T-helper 1 cell treated with Interleukin-12 subunit alpha and Interleukin-12 subunit beta and Interleukin-4 antibody, amounts not matched to agents 30 μg/mL and 1 μg/mL, for 36 hours (primary cell): Measurements from ENCODE around the gene VAPB.
"Not testable (repeated sequence)": the region's sequence is repeated elsewhere in the genome, so short reads cannot be mapped to it uniquely, and the experiment has no call there.

Experiments
- H3K27ac Mint-ChIP-seq: one replicate; pipeline ENCODE4 v1.8.0; 2021; ENCODE audit warnings: mild to moderate bottlenecking, mixed read lengths
- H3K27me3 Mint-ChIP-seq: one replicate; pipeline ENCODE4 v1.8.0; 2021; ENCODE audit warnings: low read depth, mixed read lengths
- H3K36me3 Mint-ChIP-seq: one replicate; pipeline ENCODE4 v1.8.0; 2021; ENCODE audit warnings: low read depth, mixed read lengths
- H3K4me1 Mint-ChIP-seq: one replicate; pipeline ENCODE4 v1.8.0; 2021; ENCODE audit warnings: low read depth, mixed read lengths
- H3K4me3 Mint-ChIP-seq: one replicate; pipeline ENCODE4 v1.8.0; 2021; ENCODE audit warnings: mild to moderate bottlenecking, moderate library complexity, mixed read lengths
- H3K9me3 Mint-ChIP-seq: one replicate; pipeline ENCODE4 v1.8.0; 2021; ENCODE audit warnings: mixed read lengths

VAPB gene

DNA sequence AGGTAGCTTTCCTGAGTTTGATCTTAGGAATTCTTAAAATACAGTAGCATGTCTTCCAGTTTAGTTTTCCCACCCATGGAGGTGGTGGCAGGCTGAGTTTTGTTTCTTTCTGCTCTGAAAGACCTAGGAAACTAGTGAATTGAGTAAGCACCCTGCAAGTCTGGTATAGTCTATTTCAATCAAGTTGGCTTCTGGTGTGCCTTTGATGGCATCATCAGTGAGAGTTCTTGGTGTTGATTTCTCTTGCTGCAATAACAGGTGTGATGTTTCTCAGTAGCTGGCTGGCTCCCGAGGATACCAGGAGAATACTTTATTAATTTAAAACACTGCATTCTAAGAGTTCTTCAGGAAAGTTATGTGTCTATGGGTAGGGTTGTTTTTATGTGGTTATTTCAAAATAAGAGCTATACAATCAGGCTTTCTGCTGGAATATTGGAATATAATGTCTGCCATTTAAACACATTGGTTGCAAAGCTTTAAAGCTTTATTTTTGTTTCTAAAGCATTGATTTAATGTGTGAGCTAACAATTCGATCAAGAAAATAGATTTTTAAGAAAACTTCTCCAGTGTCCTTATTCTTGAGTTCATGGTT, 19.0 kb downstream of the VAPB start:
- Mint-ChIP-seq H3K36me3 (peaks cover 2% of the 10 kb centered on the region), H3K4me1 (peaks cover 31% of the 10 kb centered on the region), H3K27ac (peak overlapping the region; percentile 74), H3K9me3 (no peaks in the 10 kb centered on the region), H3K4me3 (peak overlapping the region; percentile 56), H3K27me3 (no peaks in the 10 kb centered on the region)

DNA sequence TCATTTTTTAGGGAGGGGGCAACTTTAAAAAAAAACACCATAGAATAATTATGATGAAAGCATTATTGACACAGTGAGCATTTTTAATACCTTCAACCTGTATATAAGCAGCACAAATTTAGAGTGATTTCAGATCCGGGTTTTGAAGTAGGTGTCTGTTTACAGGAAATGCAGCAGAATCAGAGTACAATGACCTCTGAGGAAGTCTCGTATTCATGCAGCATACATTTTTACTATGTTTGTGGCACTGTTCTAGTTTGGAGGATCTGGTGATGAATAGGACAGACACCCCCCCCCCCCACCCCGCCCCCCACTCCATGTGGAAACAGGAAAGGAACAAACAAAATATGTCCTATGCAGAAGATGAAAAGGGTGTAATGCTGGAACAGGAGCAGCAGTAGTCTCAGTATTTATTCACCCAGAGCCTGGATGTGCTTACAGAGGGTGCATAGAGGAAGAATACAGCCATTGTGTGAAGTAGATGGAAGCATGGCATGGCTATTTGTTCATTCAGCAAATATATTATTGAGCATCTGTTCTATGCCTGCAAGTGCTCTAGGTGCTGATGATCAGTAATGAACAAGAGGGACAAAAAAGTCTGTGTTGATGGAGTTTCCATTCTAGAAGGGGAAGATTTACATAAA, 19.7 kb downstream of the VAPB start:
- Mint-ChIP-seq H3K27ac (peak overlapping the region; percentile 74), H3K4me1 (peaks cover 31% of the 10 kb centered on the region), H3K36me3 (peaks cover 2% of the 10 kb centered on the region), H3K4me3 (peak overlapping the region; percentile 56), H3K9me3 (no peaks in the 10 kb centered on the region), H3K27me3 (no peaks in the 10 kb centered on the region)

DNA sequence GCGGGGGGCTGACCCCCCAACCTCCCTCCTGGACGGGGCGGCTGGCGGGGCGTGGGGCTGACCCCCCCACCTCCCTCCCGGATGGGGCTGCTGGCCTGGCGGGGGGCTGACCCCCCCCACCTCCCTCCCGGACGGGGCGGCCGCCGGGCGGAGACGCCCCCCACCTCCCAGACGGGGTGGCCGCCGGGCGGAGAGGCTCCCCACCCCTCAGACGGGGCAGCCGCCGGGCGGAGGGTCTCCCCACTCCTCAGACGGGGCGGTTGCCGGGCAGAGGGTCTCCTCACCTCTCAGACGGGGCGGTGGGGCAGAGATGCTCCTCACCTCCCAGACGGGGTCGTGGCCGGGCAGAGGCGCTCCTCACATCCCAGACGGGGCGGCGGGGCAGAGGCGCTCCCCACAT, 25.2 kb downstream of the VAPB start:
- peaks cover 31% of the 10 kb centered on the region for H3K4me1 Mint-ChIP-seq
- not testable (repeated sequence) for H3K9me3 Mint-ChIP-seq, H3K27ac Mint-ChIP-seq, H3K4me3 Mint-ChIP-seq, H3K27me3 Mint-ChIP-seq
- peaks cover 18% of the 10 kb centered on the region for H3K36me3 Mint-ChIP-seq

DNA sequence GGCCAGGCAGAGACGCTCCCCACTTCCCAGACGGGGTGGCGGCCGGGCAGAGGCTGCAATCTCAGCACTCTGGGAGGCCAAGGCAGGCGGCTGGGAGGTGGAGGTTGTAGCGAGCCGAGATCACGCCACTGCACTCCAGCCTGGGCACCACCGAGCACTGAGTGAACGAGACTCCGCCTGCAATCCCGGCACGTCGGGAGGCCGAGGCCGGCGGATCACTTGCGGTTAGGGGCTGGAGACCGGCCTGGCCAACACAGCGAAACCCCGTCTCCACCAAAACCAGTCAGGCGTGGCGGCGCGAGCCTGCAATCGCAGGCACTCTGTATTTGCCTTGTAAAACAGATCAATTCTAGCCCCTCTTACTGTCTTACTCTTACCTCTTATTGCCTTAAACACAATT, 25.8 kb downstream of the VAPB start:
- not testable (repeated sequence) for H3K4me3 Mint-ChIP-seq, H3K27ac Mint-ChIP-seq, H3K9me3 Mint-ChIP-seq, H3K27me3 Mint-ChIP-seq
- peaks cover 20% of the 10 kb centered on the region for H3K36me3 Mint-ChIP-seq
- H3K4me1 Mint-ChIP-seq, result peaks cover 26% of the 10 kb centered on the region

DNA sequence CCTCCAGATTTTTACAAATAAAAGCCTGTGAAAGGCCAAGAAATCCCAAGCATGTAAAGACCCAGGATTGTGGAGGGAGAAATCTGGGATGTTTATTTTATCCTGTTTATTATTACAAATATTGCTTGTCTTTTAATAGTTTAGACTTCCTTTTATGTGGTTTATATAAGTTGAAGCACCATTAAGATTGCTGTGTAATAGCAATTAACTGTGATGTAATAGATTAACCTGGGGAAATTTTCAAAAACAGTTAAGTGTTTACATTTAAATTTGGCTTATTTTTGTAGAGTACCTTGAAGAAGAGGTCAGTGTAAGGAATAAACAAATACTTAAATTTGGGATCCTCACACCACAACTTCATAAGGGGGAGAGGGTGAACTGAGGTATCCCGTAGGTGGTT, 27.0 kb downstream of the VAPB start:
- H3K4me3 Mint-ChIP-seq, result no peak overlapping the region
- H3K36me3 Mint-ChIP-seq, result peaks cover 30% of the 10 kb centered on the region
- peak overlapping the region; percentile 10 for H3K27ac Mint-ChIP-seq
- peaks cover 3% of the 10 kb centered on the region for H3K9me3 Mint-ChIP-seq
- peaks cover 25% of the 10 kb centered on the region for H3K4me1 Mint-ChIP-seq
- H3K27me3 Mint-ChIP-seq, result no peaks in the 10 kb centered on the region

DNA sequence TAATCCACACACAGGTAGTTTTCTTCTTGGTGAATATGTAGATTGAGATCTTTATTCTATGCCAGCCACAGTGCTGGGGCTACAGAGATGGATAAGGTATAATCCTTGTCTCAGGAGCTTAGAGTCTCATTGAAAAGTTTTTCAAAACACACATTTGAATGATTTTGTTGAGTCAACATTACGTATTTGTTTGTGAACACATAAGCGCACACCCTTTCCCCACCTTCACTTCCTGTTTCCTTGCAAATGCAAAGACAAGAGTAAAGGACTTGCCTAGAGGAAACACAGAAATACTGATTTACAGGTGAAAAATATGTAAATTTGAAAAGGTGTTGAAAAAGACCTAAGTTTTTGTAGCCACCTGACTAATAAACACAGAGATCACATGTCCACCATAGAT, 27.8 kb downstream of the VAPB start:
- no peaks in the 10 kb centered on the region for H3K27me3 Mint-ChIP-seq

DNA sequence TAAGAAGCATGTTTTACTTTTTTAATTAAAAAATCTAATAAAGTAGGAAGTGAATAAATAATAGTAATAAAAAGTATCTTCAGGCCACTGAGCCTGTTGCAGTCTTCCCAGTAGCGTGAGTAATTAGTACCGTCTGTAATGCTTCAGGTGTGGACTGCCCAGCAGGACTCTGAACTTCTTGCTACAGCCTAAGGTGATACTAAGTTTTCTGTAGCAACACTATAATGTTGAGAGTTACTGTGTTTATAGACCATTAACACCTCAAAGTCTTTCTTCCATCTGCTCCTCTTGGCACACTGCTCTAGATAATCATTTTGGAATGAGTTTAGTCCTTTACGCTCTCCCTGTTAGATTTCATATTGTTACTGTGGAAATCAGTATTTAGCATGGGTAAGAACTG, 28.4 kb downstream of the VAPB start:
- H3K27ac Mint-ChIP-seq, result no peak overlapping the region
- peaks cover 3% of the 10 kb centered on the region for H3K9me3 Mint-ChIP-seq
- H3K4me1 Mint-ChIP-seq, result peaks cover 23% of the 10 kb centered on the region
- H3K27me3 Mint-ChIP-seq, result no peaks in the 10 kb centered on the region
- peaks cover 33% of the 10 kb centered on the region for H3K36me3 Mint-ChIP-seq
- H3K4me3 Mint-ChIP-seq, result no peak overlapping the region

More for the DNA sequence above, 27.8 kb downstream of the VAPB start:
- Mint-ChIP-seq H3K4me3 (peak overlapping the region; percentile 29), H3K9me3 (peaks cover 3% of the 10 kb centered on the region), H3K4me1 (peaks cover 25% of the 10 kb centered on the region), H3K27ac (peak overlapping the region; percentile 38), H3K36me3 (peaks cover 33% of the 10 kb centered on the region)

DNA sequence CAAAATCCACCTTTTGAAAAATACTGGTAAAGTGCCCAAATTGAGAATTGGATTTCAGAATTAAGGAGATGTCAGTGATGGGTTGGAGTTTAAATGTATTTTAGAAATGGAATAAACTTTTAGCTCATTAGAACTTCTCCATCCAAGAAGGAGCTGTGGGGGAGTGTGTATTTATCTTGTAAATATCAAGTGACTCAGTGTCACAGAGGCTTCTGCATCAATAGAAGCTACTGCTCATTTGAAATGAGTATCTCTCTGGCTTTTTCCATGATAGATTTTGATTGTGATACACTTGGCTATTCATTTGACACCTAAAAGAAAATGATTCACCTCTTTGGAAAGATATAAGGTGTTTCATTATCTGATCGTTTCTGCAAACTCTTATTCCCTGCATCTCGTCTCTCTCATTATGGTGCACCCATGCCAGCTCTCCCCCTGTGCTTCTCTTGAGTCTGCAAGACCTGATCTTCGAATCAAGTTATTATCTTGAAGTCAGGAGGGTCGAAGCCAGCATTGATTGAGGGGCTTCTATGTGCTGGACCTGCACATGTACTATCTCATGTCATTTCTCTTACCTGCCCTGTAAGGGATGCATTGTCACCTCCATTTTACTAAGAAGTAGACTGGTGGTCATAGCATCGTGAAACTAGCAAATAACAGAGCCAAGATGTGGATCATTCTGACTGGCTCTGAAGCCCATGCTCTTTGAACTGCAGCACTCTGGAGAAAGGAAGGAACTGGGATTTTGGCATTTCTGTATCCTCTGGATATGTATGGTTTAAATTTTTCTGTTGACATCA, 30.1 kb downstream of the VAPB start:
- Mint-ChIP-seq H3K27me3 (no peaks in the 10 kb centered on the region), H3K9me3 (peaks cover 3% of the 10 kb centered on the region), H3K4me1 (peaks cover 23% of the 10 kb centered on the region), H3K36me3 (peaks cover 34% of the 10 kb centered on the region), H3K4me3 (no peak overlapping the region), H3K27ac (no peak overlapping the region)

DNA sequence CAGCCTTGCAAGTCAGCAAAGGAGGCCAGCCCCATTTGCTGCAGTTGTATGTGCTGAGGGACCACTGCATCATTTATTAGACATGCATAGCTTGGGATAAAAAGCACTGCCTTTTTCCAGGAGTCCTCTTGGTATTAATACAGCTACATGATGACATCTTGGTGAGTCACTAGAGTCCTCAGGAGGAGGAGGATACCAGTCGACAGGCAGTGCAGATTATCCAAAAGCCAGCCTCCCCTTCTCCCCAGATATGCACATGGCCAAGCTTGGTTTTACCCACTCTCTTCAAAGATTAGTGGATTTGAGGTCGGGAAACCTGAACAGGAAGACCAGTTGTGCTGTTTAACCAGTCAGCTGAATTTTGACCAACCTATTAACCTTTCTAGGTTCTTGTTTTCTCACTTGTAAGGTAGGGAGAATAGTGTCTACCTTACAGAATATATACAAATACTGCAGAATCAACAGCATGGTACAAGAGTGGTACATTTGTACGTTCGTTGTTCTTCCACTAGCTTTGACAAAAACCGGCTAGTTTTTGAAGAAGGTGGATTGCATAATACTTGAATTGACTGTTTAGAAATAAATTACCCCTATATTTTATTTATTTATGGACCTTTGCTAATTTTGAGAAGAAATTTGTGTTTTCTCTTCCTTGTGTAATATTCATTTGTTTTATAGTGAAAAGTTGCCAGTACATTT, 31.9 kb downstream of the VAPB start:
- no peak overlapping the region for H3K4me3 Mint-ChIP-seq
- no peak overlapping the region for H3K27ac Mint-ChIP-seq
- H3K27me3 Mint-ChIP-seq, result no peaks in the 10 kb centered on the region
- H3K9me3 Mint-ChIP-seq, result no peaks in the 10 kb centered on the region
- peaks cover 38% of the 10 kb centered on the region for H3K36me3 Mint-ChIP-seq
- H3K4me1 Mint-ChIP-seq, result peaks cover 23% of the 10 kb centered on the region

DNA sequence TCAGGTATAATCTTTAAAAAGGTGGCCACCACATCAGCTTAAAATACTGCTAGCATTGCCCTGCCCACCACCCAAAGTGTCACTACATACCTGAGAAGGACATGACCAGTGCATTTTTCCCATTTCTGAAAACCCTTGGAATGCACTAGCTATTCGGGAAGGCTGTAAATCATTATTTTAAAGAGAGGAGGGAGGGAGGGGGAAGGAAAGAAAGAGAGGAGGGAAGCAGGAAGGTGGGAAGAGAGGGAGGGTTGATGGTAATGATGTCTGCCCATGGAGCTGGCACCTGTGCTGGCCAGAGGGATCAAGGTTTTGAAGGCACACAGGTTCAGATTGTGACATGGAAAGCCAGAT, 32.4 kb downstream of the VAPB start:
- peaks cover 19% of the 10 kb centered on the region for H3K4me1 Mint-ChIP-seq
- no peaks in the 10 kb centered on the region for H3K27me3 Mint-ChIP-seq
- no peaks in the 10 kb centered on the region for H3K9me3 Mint-ChIP-seq
- peaks cover 38% of the 10 kb centered on the region for H3K36me3 Mint-ChIP-seq
- H3K4me3 Mint-ChIP-seq, result no peak overlapping the region
- no peak overlapping the region for H3K27ac Mint-ChIP-seq

DNA sequence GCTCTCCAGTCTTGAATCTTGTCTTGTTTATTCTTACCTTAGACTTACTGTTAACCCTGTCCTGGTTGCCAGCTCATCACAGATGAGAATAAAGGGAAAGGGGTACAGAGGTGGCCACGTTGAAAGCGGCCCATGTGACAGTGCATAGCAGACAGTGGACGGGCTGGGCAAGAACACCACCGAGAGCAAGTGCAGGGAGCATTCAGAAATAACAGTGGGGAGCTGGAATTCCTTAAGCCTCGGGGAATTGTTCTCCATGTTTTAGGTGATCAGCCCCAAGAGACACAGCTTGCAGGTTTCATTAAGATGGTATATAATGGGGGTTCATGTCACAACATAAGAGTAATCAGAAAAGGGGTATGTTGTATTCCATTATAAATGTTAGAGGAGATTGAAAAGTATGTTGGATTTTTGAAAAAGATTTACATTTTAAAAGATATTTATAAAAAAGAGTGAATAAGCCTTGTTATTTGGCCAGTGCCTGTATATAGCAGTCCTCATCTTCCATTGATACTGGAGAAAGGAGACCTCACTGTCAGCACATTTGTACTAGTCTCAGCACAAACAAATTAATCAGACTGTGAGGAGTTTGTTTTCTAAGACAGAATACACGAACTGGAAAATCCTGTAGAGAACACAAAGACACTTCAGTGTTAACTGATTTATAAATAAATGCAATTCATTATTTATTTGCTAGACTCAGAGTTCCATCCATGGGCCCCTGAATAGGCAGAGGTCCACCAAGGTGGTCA, 35.4 kb downstream of the VAPB start:
- Mint-ChIP-seq H3K27ac (no peak overlapping the region), H3K36me3 (peaks cover 30% of the 10 kb centered on the region), H3K4me3 (no peak overlapping the region), H3K27me3 (no peaks in the 10 kb centered on the region), H3K9me3 (no peaks in the 10 kb centered on the region), H3K4me1 (peaks cover 10% of the 10 kb centered on the region)

DNA sequence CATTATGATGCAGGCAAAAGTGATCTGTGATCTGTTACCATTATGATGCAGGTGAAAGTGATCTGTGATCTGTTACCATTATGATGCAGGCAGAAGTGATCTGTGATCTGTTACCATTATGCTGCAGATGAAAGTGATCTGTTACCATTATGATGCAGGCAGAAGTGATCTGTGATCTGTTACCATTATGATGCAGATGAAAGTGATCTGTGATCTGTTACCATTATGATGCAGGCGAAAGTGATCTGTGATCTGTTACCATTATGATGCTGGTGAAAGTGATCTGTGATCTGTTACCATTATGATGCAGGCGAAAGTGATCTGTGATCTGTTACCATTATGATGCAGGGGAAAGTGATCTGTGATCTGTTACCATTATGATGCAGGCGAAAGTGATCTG, 38.5 kb downstream of the VAPB start:
- not testable (repeated sequence) for H3K4me3 Mint-ChIP-seq, H3K27ac Mint-ChIP-seq, H3K9me3 Mint-ChIP-seq, H3K27me3 Mint-ChIP-seq
- Mint-ChIP-seq H3K36me3 (peaks cover 21% of the 10 kb centered on the region), H3K4me1 (peaks cover 13% of the 10 kb centered on the region)

DNA sequence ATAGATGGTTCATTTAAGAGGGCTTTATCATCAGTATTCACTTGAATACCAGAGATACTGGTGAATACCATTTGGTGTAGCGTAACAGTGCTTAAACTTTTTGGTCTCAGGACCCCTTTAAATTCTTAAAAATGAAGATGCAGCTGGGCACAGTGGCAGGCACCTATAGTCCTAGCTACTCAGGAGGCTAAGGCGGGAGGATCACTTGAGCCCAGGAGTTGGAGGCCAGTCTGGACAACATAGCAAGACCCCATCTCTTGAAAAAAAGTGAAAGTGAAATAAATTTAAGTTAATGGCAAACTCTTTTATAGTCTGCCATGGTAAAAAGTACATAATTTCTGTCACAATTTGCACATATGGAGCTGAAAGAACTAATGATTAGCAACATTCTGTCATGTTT, 39.3 kb downstream of the VAPB start:
- no peak overlapping the region for H3K4me3 Mint-ChIP-seq
- H3K4me1 Mint-ChIP-seq, result peaks cover 21% of the 10 kb centered on the region
- H3K27ac Mint-ChIP-seq, result no peak overlapping the region
- H3K27me3 Mint-ChIP-seq, result no peaks in the 10 kb centered on the region
- peaks cover 21% of the 10 kb centered on the region for H3K36me3 Mint-ChIP-seq
- no peaks in the 10 kb centered on the region for H3K9me3 Mint-ChIP-seq

DNA sequence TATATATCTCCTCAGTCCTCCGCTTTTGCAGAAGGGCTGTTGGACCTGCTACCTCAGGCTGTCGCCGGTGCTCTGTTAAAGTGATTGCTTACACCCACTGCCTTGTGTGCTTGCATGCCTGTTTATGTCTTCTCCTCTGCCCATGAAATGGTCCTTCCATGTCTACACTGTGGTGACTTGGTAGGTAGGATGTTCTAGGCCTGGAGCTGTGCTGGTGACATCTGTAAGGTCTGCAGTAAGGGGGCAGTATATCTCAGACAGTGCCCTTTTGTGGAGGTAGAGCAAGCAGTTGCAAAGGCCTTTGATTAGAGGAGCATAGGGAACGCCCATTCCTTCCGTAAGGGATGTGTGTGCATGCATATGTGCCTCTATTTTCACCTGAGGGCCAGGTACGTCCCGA, 40.3 kb downstream of the VAPB start:
- Mint-ChIP-seq H3K27ac (no peak overlapping the region), H3K27me3 (no peaks in the 10 kb centered on the region), H3K4me1 (peaks cover 19% of the 10 kb centered on the region), H3K9me3 (no peaks in the 10 kb centered on the region), H3K36me3 (peaks cover 19% of the 10 kb centered on the region), H3K4me3 (no peak overlapping the region)
